ENCODE results near the gene G3BP1. TPM values are rescaled to one million over a fixed set of nuclear protein-coding genes. Genes with fewer than 3 reads are reported as not detected.
"Not testable (repeated sequence)": the region's sequence is repeated elsewhere in the genome, so short reads cannot be mapped to it uniquely, and the experiment has no call there.

The G3BP1 gene
- total RNA-seq, 2 donors from 2014 or later: 346 to 376 TPM

DNA sequence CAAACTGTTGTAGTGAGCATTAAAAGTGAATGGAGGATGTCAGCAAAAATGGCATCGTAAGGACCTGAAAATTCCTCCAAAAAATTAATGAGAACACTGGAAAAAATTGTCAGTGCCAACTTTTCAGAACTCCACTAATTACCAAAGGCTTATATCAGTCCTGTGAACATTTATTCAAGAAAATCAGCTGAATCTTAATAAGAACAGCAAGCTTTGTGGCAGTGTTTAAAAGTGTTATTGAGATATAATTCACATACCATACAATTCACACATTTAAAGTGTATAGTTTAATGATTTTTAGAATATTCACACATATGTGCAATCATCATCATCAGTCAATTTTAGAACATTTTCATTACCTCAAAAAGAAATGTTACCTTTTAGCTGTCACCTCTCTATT is 57.6 kb downstream of the G3BP1 start:
- WGBS, 2 experiments (ENCODE audit: insufficient coverage in 1 of 2, insufficient read length in 1 of 2): 100% methylated on average over 1 of the region's 1 CpG
- H3K27me3 ChIP-seq (ENCODE audit: control insufficient read depth, insufficient read depth, low read length, poor library complexity, severe bottlenecking): no peaks in the 10 kb centered on the region
- DNase-seq: no peak
- Mint-ChIP-seq H3K36me3 (ENCODE audit: low read depth) (peaks cover 74% of the 10 kb centered on the region), H3K27me3 (ENCODE audit: insufficient read depth) (peaks cover 7% of the 10 kb centered on the region), H3K4me3 (no peak overlapping the region), H3K9me3 (peaks cover 53% of the 10 kb centered on the region), H3K27ac (no peak overlapping the region), H3K4me1 (peaks cover 5% of the 10 kb centered on the region)
- H3K4me3 ChIP-seq (ENCODE audit: low read length): peak overlapping the region; percentile 9
- no peaks in the 10 kb centered on the region for H3K4me1 ChIP-seq (ENCODE audit: control insufficient read depth, insufficient read depth, low read length)
- H3K36me3 ChIP-seq (ENCODE audit: control insufficient read depth, insufficient read depth, low read length): peaks cover 71% of the 10 kb centered on the region
- peaks cover 72% of the 10 kb centered on the region for H3K9me3 ChIP-seq (ENCODE audit: control insufficient read depth, low read length)
- H3K27ac ChIP-seq (ENCODE audit: low read depth, low read length): no peak overlapping the region
- TF ChIP-seq, protein P1, sequence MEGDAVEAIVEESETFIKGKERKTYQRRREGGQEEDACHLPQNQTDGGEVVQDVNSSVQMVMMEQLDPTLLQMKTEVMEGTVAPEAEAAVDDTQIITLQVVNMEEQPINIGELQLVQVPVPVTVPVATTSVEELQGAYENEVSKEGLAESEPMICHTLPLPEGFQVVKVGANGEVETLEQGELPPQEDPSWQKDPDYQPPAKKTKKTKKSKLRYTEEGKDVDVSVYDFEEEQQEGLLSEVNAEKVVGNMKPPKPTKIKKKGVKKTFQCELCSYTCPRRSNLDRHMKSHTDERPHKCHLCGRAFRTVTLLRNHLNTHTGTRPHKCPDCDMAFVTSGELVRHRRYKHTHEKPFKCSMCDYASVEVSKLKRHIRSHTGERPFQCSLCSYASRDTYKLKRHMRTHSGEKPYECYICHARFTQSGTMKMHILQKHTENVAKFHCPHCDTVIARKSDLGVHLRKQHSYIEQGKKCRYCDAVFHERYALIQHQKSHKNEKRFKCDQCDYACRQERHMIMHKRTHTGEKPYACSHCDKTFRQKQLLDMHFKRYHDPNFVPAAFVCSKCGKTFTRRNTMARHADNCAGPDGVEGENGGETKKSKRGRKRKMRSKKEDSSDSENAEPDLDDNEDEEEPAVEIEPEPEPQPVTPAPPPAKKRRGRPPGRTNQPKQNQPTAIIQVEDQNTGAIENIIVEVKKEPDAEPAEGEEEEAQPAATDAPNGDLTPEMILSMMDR (conservative IDR thresholded peaks at IDR 0.05): no peak
- no peak overlapping the region for H3K9ac ChIP-seq (ENCODE audit: extremely low read depth, low read length, poor library complexity, severe bottlenecking)

DNA sequence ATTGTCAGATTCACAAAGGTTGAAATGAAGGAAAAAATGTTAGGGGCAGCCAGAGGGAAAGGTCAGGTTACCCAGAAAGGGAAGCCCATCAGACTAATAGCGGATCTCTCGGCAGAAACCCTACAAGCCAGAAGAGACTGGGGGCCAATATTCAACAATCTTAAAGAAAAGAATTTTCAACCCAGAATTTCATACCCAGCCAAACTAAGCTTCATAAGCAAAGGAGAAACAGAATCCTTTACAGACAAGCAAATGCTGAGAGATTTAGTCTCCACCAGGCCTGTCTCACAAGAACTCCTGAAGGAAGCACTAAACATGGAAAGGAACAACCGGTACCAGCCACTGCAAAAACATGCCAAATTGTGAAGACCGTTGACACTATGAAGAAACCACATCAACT is 61.1 kb downstream of the G3BP1 start:
- not testable (repeated sequence) for DNase-seq; H3K4me3 ChIP-seq (ENCODE audit: low read length); H3K4me3 Mint-ChIP-seq; H3K4me1 ChIP-seq (ENCODE audit: control insufficient read depth, insufficient read depth, low read length); H3K27ac ChIP-seq (ENCODE audit: low read depth, low read length); H3K4me1 Mint-ChIP-seq; H3K9ac ChIP-seq (ENCODE audit: extremely low read depth, low read length, poor library complexity, severe bottlenecking); H3K27me3 ChIP-seq (ENCODE audit: control insufficient read depth, insufficient read depth, low read length, poor library complexity, severe bottlenecking); H3K27ac Mint-ChIP-seq
- H3K27me3 Mint-ChIP-seq (ENCODE audit: insufficient read depth): peaks cover 13% of the 10 kb centered on the region
- H3K36me3 ChIP-seq (ENCODE audit: control insufficient read depth, insufficient read depth, low read length): peaks cover 42% of the 10 kb centered on the region
- H3K36me3 Mint-ChIP-seq (ENCODE audit: low read depth): peaks cover 55% of the 10 kb centered on the region
- 70 to 95% methylated on average over 2 to 4 of the region's 4 CpGs for WGBS, 2 experiments (ENCODE audit: insufficient coverage in 1 of 2, insufficient read length in 1 of 2)
- peaks cover 88% of the 10 kb centered on the region for H3K9me3 Mint-ChIP-seq
- H3K9me3 ChIP-seq (ENCODE audit: control insufficient read depth, low read length): peaks cover 89% of the 10 kb centered on the region

DNA sequence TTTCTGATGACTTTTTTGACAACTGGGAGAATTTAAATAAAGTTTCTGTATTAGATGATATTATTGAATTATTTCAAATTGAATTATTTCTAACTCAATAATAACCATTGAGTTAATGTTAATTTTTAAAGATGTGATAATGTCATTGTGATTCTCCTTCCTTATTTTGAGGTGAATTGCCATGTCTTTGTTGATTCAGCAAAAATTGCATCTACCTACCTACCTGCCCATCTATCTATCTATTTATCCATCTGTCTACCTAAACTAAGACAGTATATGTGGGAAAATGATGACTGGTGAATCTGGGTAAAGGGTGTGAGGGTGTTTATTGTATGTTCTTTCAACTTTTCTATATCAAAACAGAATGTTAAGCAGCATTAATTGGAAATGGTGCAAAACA is 75.0 kb downstream of the G3BP1 start:
- Histone ChIP-seq H3K4me3 (ENCODE audit: low read length) (no peak overlapping the region), H3K27ac (ENCODE audit: low read depth, low read length) (no peak overlapping the region), H3K36me3 (ENCODE audit: control insufficient read depth, insufficient read depth, low read length) (no peaks in the 10 kb centered on the region), H3K27me3 (ENCODE audit: control insufficient read depth, insufficient read depth, low read length, poor library complexity, severe bottlenecking) (no peaks in the 10 kb centered on the region), H3K9ac (ENCODE audit: extremely low read depth, low read length, poor library complexity, severe bottlenecking) (no peak overlapping the region), H3K4me1 (ENCODE audit: control insufficient read depth, insufficient read depth, low read length) (no peaks in the 10 kb centered on the region), H3K9me3 (ENCODE audit: control insufficient read depth, low read length) (no peaks in the 10 kb centered on the region)
- peaks cover 2% of the 10 kb centered on the region for H3K27me3 Mint-ChIP-seq (ENCODE audit: insufficient read depth)
- TF ChIP-seq, protein P1 (conservative IDR thresholded peaks at IDR 0.05): no peak
- no peaks in the 10 kb centered on the region for H3K36me3 Mint-ChIP-seq (ENCODE audit: low read depth)
- H3K4me1 Mint-ChIP-seq: no peaks in the 10 kb centered on the region
- no peak for DNase-seq
- H3K27ac Mint-ChIP-seq: no peak overlapping the region
- peaks cover 3% of the 10 kb centered on the region for H3K9me3 Mint-ChIP-seq
- H3K4me3 Mint-ChIP-seq: no peak overlapping the region

DNA sequence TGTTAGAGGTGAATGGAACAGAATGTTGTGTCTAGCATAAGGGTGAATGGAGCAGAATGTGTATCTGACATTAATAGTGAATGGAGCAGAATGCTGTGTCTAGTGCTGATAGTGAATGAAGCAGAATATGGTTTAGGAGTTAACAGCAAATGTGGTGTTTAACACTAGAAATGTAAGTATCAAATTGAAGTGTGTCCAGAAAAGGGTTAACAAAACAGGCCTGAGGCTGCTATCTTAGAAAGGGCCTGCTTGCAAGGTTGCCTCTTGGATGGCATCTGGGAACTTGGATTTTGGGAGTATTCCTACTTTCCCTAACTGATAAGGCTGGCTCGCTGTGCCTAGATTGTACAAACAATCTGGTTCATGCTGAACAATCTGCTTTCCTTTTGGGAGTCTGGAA is 76.1 kb downstream of the G3BP1 start:
- no peak overlapping the region for H3K27ac Mint-ChIP-seq
- no peaks in the 10 kb centered on the region for H3K27me3 Mint-ChIP-seq (ENCODE audit: insufficient read depth)
- no peak overlapping the region for H3K4me3 ChIP-seq (ENCODE audit: low read length)
- no peak overlapping the region for H3K9ac ChIP-seq (ENCODE audit: extremely low read depth, low read length, poor library complexity, severe bottlenecking)
- peaks cover 4% of the 10 kb centered on the region for H3K27me3 ChIP-seq (ENCODE audit: control insufficient read depth, insufficient read depth, low read length, poor library complexity, severe bottlenecking)
- no peak overlapping the region for H3K4me3 Mint-ChIP-seq
- TF ChIP-seq, protein P1 (conservative IDR thresholded peaks at IDR 0.05): no peak
- H3K9me3 ChIP-seq (ENCODE audit: control insufficient read depth, low read length): no peaks in the 10 kb centered on the region
- H3K36me3 ChIP-seq (ENCODE audit: control insufficient read depth, insufficient read depth, low read length): no peaks in the 10 kb centered on the region
- H3K36me3 Mint-ChIP-seq (ENCODE audit: low read depth): no peaks in the 10 kb centered on the region
- H3K27ac ChIP-seq (ENCODE audit: low read depth, low read length): no peak overlapping the region
- 83 to 90% methylated on average over 1 of the region's 1 CpG for WGBS, 2 experiments (ENCODE audit: insufficient coverage in 1 of 2, insufficient read length in 1 of 2)
- H3K9me3 Mint-ChIP-seq: peaks cover 3% of the 10 kb centered on the region
- no peaks in the 10 kb centered on the region for H3K4me1 ChIP-seq (ENCODE audit: control insufficient read depth, insufficient read depth, low read length)
- DNase-seq: no peak
- H3K4me1 Mint-ChIP-seq: no peaks in the 10 kb centered on the region
